HG03135 (cell line): ENCODE data around the gene SCGB1C1.
A peak's percentile ranks its signal among the peaks of the same experiment; 100 is the strongest.
"Not testable (repeated sequence)": the region's sequence is repeated elsewhere in the genome, so short reads cannot be mapped to it uniquely, and the experiment has no call there.

Experiments used
- ATAC-seq: cut with Tn5 transposase; IDR thresholded peaks from one replicate; pipeline ENCODE4 v1.9.1; 2021; ENCODE audit warnings: mild to moderate bottlenecking, moderate library complexity; ENCODE audit not compliant: unreplicated experiment

Gene SCGB1C1

DNA sequence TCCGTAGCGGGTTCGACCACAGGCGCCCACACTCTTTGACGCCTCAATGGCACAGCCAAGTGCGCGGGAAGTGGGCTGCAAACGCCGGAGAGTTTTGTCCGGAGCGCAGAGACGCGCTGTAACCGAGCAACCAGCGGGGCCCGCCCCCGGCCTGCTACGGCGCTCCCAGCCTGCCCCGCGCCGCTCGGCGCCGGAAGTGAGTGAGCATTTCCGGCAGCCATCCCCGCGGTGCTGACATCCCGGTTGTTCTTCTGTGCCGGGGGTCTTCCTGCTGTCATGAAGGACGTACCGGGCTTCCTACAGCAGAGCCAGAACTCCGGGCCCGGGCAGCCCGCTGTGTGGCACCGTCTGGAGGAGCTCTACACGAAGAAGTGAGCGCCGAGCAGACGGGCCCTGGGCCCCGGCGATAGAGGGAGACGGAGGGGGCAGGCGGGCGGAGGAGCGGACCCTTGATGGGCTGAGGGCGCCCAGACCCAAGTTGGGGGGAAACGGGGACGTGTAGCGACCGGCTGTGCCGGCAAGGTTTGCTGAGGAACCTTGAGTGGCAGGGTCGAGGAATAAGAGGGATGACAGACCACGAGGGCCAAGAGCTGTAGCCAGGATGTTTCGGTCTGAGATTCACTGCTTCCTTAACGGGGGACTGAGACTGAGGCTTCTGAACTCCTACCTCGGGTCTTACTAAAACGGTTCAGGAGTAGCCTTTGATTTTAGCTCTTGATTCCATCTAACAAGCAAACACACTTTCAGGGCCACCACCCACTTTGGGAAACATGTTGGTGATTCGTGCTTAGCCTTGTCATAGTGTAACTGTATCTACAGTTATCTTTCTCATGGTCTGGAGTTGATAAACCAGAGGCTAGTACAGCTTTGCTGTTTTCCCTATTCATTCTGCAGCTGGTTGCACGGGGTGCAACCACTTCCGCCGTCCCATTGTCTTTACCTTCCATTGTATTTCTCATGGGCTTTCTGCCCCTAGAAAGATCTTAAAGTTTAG is 44.2 kb downstream of the SCGB1C1 start, which contains the start of gene PSMD13:
PSMD13 (plus strand) TSS at position 203 of the 994 bp plus-strand sequence; CDS start at position 277, 74 bp downstream.
- ATAC-seq, result peak; percentile 85

DNA sequence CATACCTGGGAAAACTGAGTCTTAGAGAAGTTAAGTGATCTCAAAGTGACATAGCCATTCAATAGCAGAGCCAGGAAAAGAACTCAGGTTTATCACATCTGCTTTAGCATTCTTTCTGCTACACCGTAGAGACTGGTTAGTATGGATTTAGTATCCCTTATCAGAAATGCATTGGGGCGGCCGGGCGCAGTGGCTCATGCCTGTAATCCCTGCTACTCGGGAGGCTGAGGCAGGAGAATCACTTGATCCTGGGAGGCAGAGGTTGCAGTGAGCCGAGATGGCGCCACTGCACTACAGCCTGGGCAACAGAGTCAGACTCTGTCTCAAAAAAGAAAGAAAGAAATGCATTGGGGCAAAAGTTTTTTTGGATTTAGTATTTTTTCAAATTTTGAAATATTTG is 45.5 kb downstream of the SCGB1C1 start:
- ATAC-seq, result not testable (repeated sequence)

DNA sequence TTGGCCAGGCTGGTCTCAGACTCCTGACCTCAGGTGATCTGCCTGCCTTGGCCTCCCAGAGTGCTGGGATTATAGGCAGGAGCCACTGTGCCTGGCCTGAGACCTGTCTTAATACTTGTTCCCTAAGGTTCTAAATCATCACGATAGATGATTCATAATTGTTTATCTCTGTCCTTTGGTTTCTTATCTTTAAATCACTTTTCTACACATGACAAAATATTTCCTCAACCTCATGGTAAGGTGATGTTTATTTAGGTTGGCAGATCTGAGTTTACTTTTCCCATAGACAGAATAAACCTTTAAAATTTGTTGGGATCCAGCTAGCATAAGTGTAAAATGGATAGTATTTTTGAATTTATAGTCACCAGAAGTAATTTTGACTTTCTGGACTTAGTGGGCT is 47.4 kb downstream of the SCGB1C1 start:
- ATAC-seq, result no peak

DNA sequence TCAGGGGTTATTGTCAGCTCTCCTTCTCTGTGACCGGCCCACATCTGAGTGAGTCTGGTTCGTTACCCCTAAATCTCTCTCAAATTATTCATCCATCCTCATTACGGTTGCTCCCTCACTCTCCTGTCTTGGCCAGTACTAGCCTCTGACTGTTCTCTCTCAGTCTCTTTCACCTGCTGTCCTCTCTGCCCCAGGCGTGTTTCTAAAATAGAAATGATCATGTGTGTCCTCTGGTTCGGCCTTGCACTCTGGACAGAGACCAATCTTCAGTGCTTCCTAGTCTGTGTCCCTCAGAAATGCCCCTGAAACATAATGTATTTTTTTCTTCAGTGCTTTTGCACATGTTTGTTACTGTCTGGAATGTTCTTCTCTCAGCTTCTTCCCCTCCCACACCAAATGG is 48.8 kb downstream of the SCGB1C1 start:
- ATAC-seq, result no peak
